ENCODE results near the gene AURKAIP1.
A peak's percentile ranks its signal among the peaks of the same experiment; 100 is the strongest.

AURKAIP1 gene

GRCh38 chr1:1341549-1342021 is 33.4 kb downstream of the AURKAIP1 start:
- Histone ChIP-seq H3K4ac (ENCODE audit: low read depth in 1 of 2, low read length in 2 of 2) (no peak overlapping the region), H3K36me3 (ENCODE audit: control insufficient read depth in 1 of 2, insufficient read depth in 2 of 2, low read depth in 1 of 2, low read length in 2 of 2) (peaks cover 31 to 86% of the 10 kb centered on the region in 2 experiments), H2BK12ac (ENCODE audit: low read length in 2 of 2) (no peak overlapping the region), H3K23ac (ENCODE audit: low read length in 2 of 2) (no peak overlapping the region), H3K4me2 (ENCODE audit: low read length, poor library complexity, severe bottlenecking) (no peak overlapping the region), H3K27ac (ENCODE audit: low read length, poor library complexity, severe bottlenecking) (no peak overlapping the region), H4K91ac (ENCODE audit: low read length) (peak overlapping the region; percentile 40), H4K8ac (ENCODE audit: low read length) (no peak overlapping the region), H3K4me1 (ENCODE audit: control insufficient read depth, insufficient read depth, low read depth, low read length) (peaks cover 49% of the 10 kb centered on the region), H2AFZ (ENCODE audit: low read depth, low read length) (no peak overlapping the region), H3K27me3 (ENCODE audit: control insufficient read depth in 1 of 2, insufficient read depth in 1 of 2, low read length in 2 of 2) (no peaks in the 10 kb centered on the region), H2AK5ac (ENCODE audit: low read length, severe bottlenecking) (no peak overlapping the region), H3K4me3 (ENCODE audit: insufficient read depth in 1 of 2, low read depth in 1 of 2, low read length in 2 of 2) (no peak overlapping the region), H2BK120ac (ENCODE audit: low read depth, low read length) (no peak overlapping the region), H3K9me3 (ENCODE audit: control insufficient read depth, low read length) (no peaks in the 10 kb centered on the region), H3K79me1 (replicated peaks; ENCODE audit: low read length, poor library complexity, severe bottlenecking) (peaks cover 36% of the 10 kb centered on the region), H2BK5ac (ENCODE audit: low read depth, low read length, poor library complexity, severe bottlenecking) (no peak overlapping the region), H2BK15ac (ENCODE audit: low read depth, poor library complexity, severe bottlenecking) (no peak overlapping the region), H3K18ac (ENCODE audit: low read depth in 1 of 2, low read length in 2 of 2) (no peak overlapping the region), H3K14ac (ENCODE audit: low read length in 2 of 2) (no peak overlapping the region), H3K9ac (ENCODE audit: low read length) (no peak overlapping the region)
- 97% methylated on average over 17 of the region's 17 CpGs for WGBS
- no peak for DNase-seq

GRCh38 chr1:1340791-1341548 is 34.0 kb downstream of the AURKAIP1 start:
- H3K4me1 ChIP-seq (ENCODE audit: control insufficient read depth, insufficient read depth, low read depth, low read length) = peaks cover 43% of the 10 kb centered on the region
- no peak overlapping the region for H2BK15ac ChIP-seq (ENCODE audit: low read depth, poor library complexity, severe bottlenecking)
- no peak overlapping the region for H3K27ac ChIP-seq (ENCODE audit: low read length, poor library complexity, severe bottlenecking)
- no peak overlapping the region for H2BK120ac ChIP-seq (ENCODE audit: low read depth, low read length)
- H3K9ac ChIP-seq (ENCODE audit: low read length) = no peak overlapping the region
- no peak overlapping the region for H3K4ac ChIP-seq (ENCODE audit: low read depth in 1 of 2, low read length in 2 of 2)
- peaks cover 31 to 86% of the 10 kb centered on the region in 2 experiments for H3K36me3 ChIP-seq (ENCODE audit: control insufficient read depth in 1 of 2, insufficient read depth in 2 of 2, low read depth in 1 of 2, low read length in 2 of 2)
- H3K79me1 ChIP-seq (replicated peaks; ENCODE audit: low read length, poor library complexity, severe bottlenecking) = peaks cover 36% of the 10 kb centered on the region
- H2AFZ ChIP-seq (ENCODE audit: low read depth, low read length) = no peak overlapping the region
- no peak overlapping the region for H3K14ac ChIP-seq (ENCODE audit: low read length in 2 of 2)
- WGBS = 95% methylated on average over 36 of the region's 36 CpGs
- no peak overlapping the region for H2BK12ac ChIP-seq (ENCODE audit: low read length in 2 of 2)
- H4K91ac ChIP-seq (ENCODE audit: low read length) = peak overlapping the region; percentile 40
- H2AK5ac ChIP-seq (ENCODE audit: low read length, severe bottlenecking) = no peak overlapping the region
- H3K9me3 ChIP-seq (ENCODE audit: control insufficient read depth, low read length) = no peaks in the 10 kb centered on the region
- H3K23ac ChIP-seq (ENCODE audit: low read length in 2 of 2) = no peak overlapping the region
- DNase-seq = no peak
- H3K4me2 ChIP-seq (ENCODE audit: low read length, poor library complexity, severe bottlenecking) = no peak overlapping the region
- H3K4me3 ChIP-seq (ENCODE audit: insufficient read depth in 1 of 2, low read depth in 1 of 2, low read length in 2 of 2) = peak overlapping the region in 1 of 2 experiments; percentile 32
- no peak overlapping the region for H3K18ac ChIP-seq (ENCODE audit: low read depth in 1 of 2, low read length in 2 of 2)
- H3K27me3 ChIP-seq (ENCODE audit: control insufficient read depth in 1 of 2, insufficient read depth in 1 of 2, low read length in 2 of 2) = no peaks in the 10 kb centered on the region
- H4K8ac ChIP-seq (ENCODE audit: low read length) = no peak overlapping the region
- no peak overlapping the region for H2BK5ac ChIP-seq (ENCODE audit: low read depth, low read length, poor library complexity, severe bottlenecking)

DNA sequence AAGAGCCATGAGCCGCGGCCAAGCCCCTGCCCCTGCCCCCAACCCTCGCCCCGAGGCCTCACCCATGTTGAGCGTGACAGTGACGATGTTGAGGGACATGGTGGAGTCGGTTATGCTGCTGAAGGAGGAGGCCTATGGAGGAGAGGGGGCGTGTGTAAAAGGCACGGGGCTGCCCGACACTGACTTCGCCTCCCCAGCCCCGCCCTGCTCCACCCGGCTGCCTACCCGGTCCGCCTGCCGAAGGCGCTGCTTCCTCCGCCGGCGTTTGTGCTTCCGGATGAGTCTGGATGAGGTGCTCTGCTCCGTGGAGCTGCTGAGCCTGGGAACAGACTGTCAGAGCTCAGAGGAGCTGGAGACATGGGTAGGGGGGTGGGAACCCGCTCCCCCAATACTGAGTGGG is 34.8 kb downstream of the AURKAIP1 start:
- Histone ChIP-seq H3K9ac (ENCODE audit: low read length) (no peak overlapping the region), H2BK15ac (ENCODE audit: low read depth, poor library complexity, severe bottlenecking) (no peak overlapping the region), H3K18ac (ENCODE audit: low read depth in 1 of 2, low read length in 2 of 2) (no peak overlapping the region), H4K91ac (ENCODE audit: low read length) (no peak overlapping the region), H2BK120ac (ENCODE audit: low read depth, low read length) (no peak overlapping the region), H3K4me3 (ENCODE audit: insufficient read depth in 1 of 2, low read depth in 1 of 2, low read length in 2 of 2) (no peak overlapping the region), H3K9me3 (ENCODE audit: control insufficient read depth, low read length) (no peaks in the 10 kb centered on the region), H3K79me1 (replicated peaks; ENCODE audit: low read length, poor library complexity, severe bottlenecking) (peaks cover 38% of the 10 kb centered on the region), H2AFZ (ENCODE audit: low read depth, low read length) (no peak overlapping the region), H2AK5ac (ENCODE audit: low read length, severe bottlenecking) (no peak overlapping the region), H3K27me3 (ENCODE audit: control insufficient read depth in 1 of 2, insufficient read depth in 1 of 2, low read length in 2 of 2) (no peaks in the 10 kb centered on the region), H3K23ac (ENCODE audit: low read length in 2 of 2) (no peak overlapping the region), H2BK12ac (ENCODE audit: low read length in 2 of 2) (no peak overlapping the region), H2BK5ac (ENCODE audit: low read depth, low read length, poor library complexity, severe bottlenecking) (no peak overlapping the region), H3K4me1 (ENCODE audit: control insufficient read depth, insufficient read depth, low read depth, low read length) (peaks cover 35% of the 10 kb centered on the region), H4K8ac (ENCODE audit: low read length) (no peak overlapping the region), H3K27ac (ENCODE audit: low read length, poor library complexity, severe bottlenecking) (no peak overlapping the region), H3K36me3 (ENCODE audit: control insufficient read depth in 1 of 2, insufficient read depth in 2 of 2, low read depth in 1 of 2, low read length in 2 of 2) (peaks cover 31 to 88% of the 10 kb centered on the region in 2 experiments), H3K4ac (ENCODE audit: low read depth in 1 of 2, low read length in 2 of 2) (no peak overlapping the region), H3K4me2 (ENCODE audit: low read length, poor library complexity, severe bottlenecking) (no peak overlapping the region), H3K14ac (ENCODE audit: low read length in 2 of 2) (no peak overlapping the region)
- WGBS = 95% methylated on average over 22 of the region's 23 CpGs
- DNase-seq = no peak

GRCh38 chr1:1338278-1338677 is 36.7 kb downstream of the AURKAIP1 start:
- no peak overlapping the region for H2AK5ac ChIP-seq (ENCODE audit: low read length, severe bottlenecking)
- H2BK5ac ChIP-seq (ENCODE audit: low read depth, low read length, poor library complexity, severe bottlenecking) = no peak overlapping the region
- no peak overlapping the region for H2BK120ac ChIP-seq (ENCODE audit: low read depth, low read length)
- H4K8ac ChIP-seq (ENCODE audit: low read length) = no peak overlapping the region
- H3K9ac ChIP-seq (ENCODE audit: low read length) = no peak overlapping the region
- WGBS = 98% methylated on average over 36 of the region's 36 CpGs
- H3K36me3 ChIP-seq (ENCODE audit: control insufficient read depth in 1 of 2, insufficient read depth in 2 of 2, low read depth in 1 of 2, low read length in 2 of 2) = peaks cover 31 to 98% of the 10 kb centered on the region in 2 experiments
- no peaks in the 10 kb centered on the region for H3K27me3 ChIP-seq (ENCODE audit: control insufficient read depth in 1 of 2, insufficient read depth in 1 of 2, low read length in 2 of 2)
- H3K4me1 ChIP-seq (ENCODE audit: control insufficient read depth, insufficient read depth, low read depth, low read length) = peaks cover 16% of the 10 kb centered on the region
- peaks cover 31% of the 10 kb centered on the region for H3K79me1 ChIP-seq (replicated peaks; ENCODE audit: low read length, poor library complexity, severe bottlenecking)
- H3K9me3 ChIP-seq (ENCODE audit: control insufficient read depth, low read length) = no peaks in the 10 kb centered on the region
- no peak overlapping the region for H3K4me2 ChIP-seq (ENCODE audit: low read length, poor library complexity, severe bottlenecking)
- no peak overlapping the region for H2BK15ac ChIP-seq (ENCODE audit: low read depth, poor library complexity, severe bottlenecking)
- H3K14ac ChIP-seq (ENCODE audit: low read length in 2 of 2) = no peak overlapping the region
- no peak overlapping the region for H3K4ac ChIP-seq (ENCODE audit: low read depth in 1 of 2, low read length in 2 of 2)
- H3K27ac ChIP-seq (ENCODE audit: low read length, poor library complexity, severe bottlenecking) = no peak overlapping the region
- H3K4me3 ChIP-seq (ENCODE audit: insufficient read depth in 1 of 2, low read depth in 1 of 2, low read length in 2 of 2) = no peak overlapping the region
- no peak overlapping the region for H3K23ac ChIP-seq (ENCODE audit: low read length in 2 of 2)
- peak overlapping the region; percentile 35 for H4K91ac ChIP-seq (ENCODE audit: low read length)
- no peak for DNase-seq
- H3K18ac ChIP-seq (ENCODE audit: low read depth in 1 of 2, low read length in 2 of 2) = no peak overlapping the region
- H2BK12ac ChIP-seq (ENCODE audit: low read length in 2 of 2) = no peak overlapping the region
- no peak overlapping the region for H2AFZ ChIP-seq (ENCODE audit: low read depth, low read length)

Measured in mesenchymal stem cell (in vitro differentiated cells and primary cell).